ENCODE results near the gene TAX1BP3. TPM values are rescaled to one million over a fixed set of nuclear protein-coding genes. Genes with fewer than 3 reads are reported as not detected.

Gene TAX1BP3
- polyA plus RNA-seq, 1 of the 3 experiments (the other 2 are of a cell fraction): 192 TPM

- Histone ChIP-seq H3K9me2 (no peaks in the 10 kb centered on the region), H3K27ac (ENCODE audit: low read depth in 2 of 2, low read length in 1 of 2) (peak overlapping the region in 1 of 2 experiments; percentile 24; a peak in 1 of 4 replicates), H3K4me1 (ENCODE audit: control insufficient read depth in 1 of 2, insufficient read depth in 2 of 2, low read depth in 1 of 2, low read length in 1 of 2) (peaks cover 0 to 20% of the 10 kb centered on the region in 2 experiments; a peak in 1 of 4 replicates), H3K79me2 (ENCODE audit: insufficient read depth) (peaks cover 62% of the 10 kb centered on the region), H3K36me3 (replicated peaks in 1 of 2; ENCODE audit: control insufficient read depth in 1 of 2, insufficient read depth in 2 of 2, low read length in 1 of 2) (peaks cover 23 to 25% of the 10 kb centered on the region in 2 experiments), H3K9ac (peak overlapping the region; percentile 33; the same call in 1 of the 2 replicates), H3K27me3 (ENCODE audit: insufficient read depth) (no peaks in the 10 kb centered on the region), H4K20me1 (ENCODE audit: insufficient read depth) (peaks cover 39% of the 10 kb centered on the region), H3K4me3 (ENCODE audit: low read depth in 2 of 2, low read length in 1 of 2) (peak overlapping the region in 1 of 2 experiments; percentile 96; a peak in 2 of 4 replicates), H3K9me3 (no peaks in the 10 kb centered on the region), H2AFZ (ENCODE audit: low read depth) (no peak overlapping the region), H3K4me2 (peak overlapping the region; percentile 100), H3F3A (replicated peaks; ENCODE audit: insufficient read depth) (peaks cover 20% of the 10 kb centered on the region)
- no peak for DNase-seq
- 90% methylated on average over 2 of the region's 6 CpGs for WGBS (ENCODE audit: low lambda C conversion rate)
- ChIA-PET POLR2A (interaction anchor here (0.5 to 2.2 kb wide), 2 partner anchors 30 to 621 kb away, joined by 3 to 10 read pairs; partner anchors contain the start of genes CTNS and SHPK), CTCF (interaction anchor here (1.0 to 3.0 kb wide), 5 partner anchors 8 to 618 kb away, joined by 3 to 14 read pairs (median 5); partner anchors contain the start of gene P2RX5)
- TF ChIP-seq CTCF (IDR thresholded peaks at IDR 0.05) (no peak), RXRA (IDR thresholded peaks at IDR 0.05; ENCODE audit: borderline replicate concordance, low read depth) (no peak), FOXM1 (IDR thresholded peaks at IDR 0.05; ENCODE audit: low read depth) (no peak)
Measured at GRCh38 chr17:3666516-3666915, 1.9 kb downstream of the TAX1BP3 start.

- H3K4me3 ChIP-seq (ENCODE audit: low read depth in 2 of 2, low read length in 1 of 2): no peak overlapping the region
Measured at GRCh38 chr17:3665834-3666233, 2.5 kb downstream of the TAX1BP3 start.

More at GRCh38 chr17:3665834-3666233, 2.5 kb downstream of the TAX1BP3 start:
- H3K4me1 ChIP-seq (ENCODE audit: control insufficient read depth in 1 of 2, insufficient read depth in 2 of 2, low read depth in 1 of 2, low read length in 1 of 2): peaks cover 0 to 20% of the 10 kb centered on the region in 2 experiments; a peak in 1 of 4 replicates
- ChIA-PET CTCF (interaction anchor here (1.2 to 3.0 kb wide), 2 partner anchors 8 to 18 kb away, joined by 3 to 14 read pairs; no protein-coding TSS in a partner anchor), POLR2A (no interaction called here)
- H3F3A ChIP-seq (replicated peaks; ENCODE audit: insufficient read depth): peaks cover 22% of the 10 kb centered on the region
- no peaks in the 10 kb centered on the region for H3K9me2 ChIP-seq
- peaks cover 23 to 27% of the 10 kb centered on the region in 2 experiments for H3K36me3 ChIP-seq (replicated peaks in 1 of 2; ENCODE audit: control insufficient read depth in 1 of 2, insufficient read depth in 2 of 2, low read length in 1 of 2)
- peaks cover 58% of the 10 kb centered on the region for H3K79me2 ChIP-seq (ENCODE audit: insufficient read depth)
- no peak overlapping the region; a peak in 1 of 4 replicates for H3K27ac ChIP-seq (ENCODE audit: low read depth in 2 of 2, low read length in 1 of 2)
- no peak for TF ChIP-seq POLR2AphosphoS5 (IDR thresholded peaks at IDR 0.05; ENCODE audit: low read depth, low read length)
- no peak for TF ChIP-seq TEAD4 (IDR thresholded peaks at IDR 0.05; ENCODE audit: borderline replicate concordance, insufficient read depth)
- TF ChIP-seq JUND (IDR thresholded peaks at IDR 0.05): no peak
- no peak for TF ChIP-seq TCF12 (IDR thresholded peaks at IDR 0.05)
- TF ChIP-seq RFX5 (IDR thresholded peaks at IDR 0.05; ENCODE audit: low read length): no peak
- no peak for TF ChIP-seq ELF1 (IDR thresholded peaks at IDR 0.05)
- TF ChIP-seq ZBTB33 (IDR thresholded peaks at IDR 0.05; ENCODE audit: borderline replicate concordance, low read depth): no peak
- no peak for TF ChIP-seq MEF2A (IDR thresholded peaks at IDR 0.05; ENCODE audit: borderline replicate concordance, low read depth)
- TF ChIP-seq FOSL2 (IDR thresholded peaks at IDR 0.05; ENCODE audit: borderline replicate concordance, low read depth): no peak
- no peak for TF ChIP-seq FOXM1 (IDR thresholded peaks at IDR 0.05; ENCODE audit: low read depth)
- TF ChIP-seq GATA2 (CRISPR knock-in tag; IDR thresholded peaks at IDR 0.05): no peak
- TF ChIP-seq CHD2 (IDR thresholded peaks at IDR 0.05; ENCODE audit: low read length, partially characterized antibody): no peak
- no peak for TF ChIP-seq MXI1 (IDR thresholded peaks at IDR 0.05; ENCODE audit: low read depth, low read length)
- TF ChIP-seq USF1 (IDR thresholded peaks at IDR 0.05; ENCODE audit: borderline replicate concordance, low read depth): no peak
- no peak for TF ChIP-seq RCOR1 (IDR thresholded peaks at IDR 0.05; ENCODE audit: low read length)
- no peak for TF ChIP-seq TAF1 (IDR thresholded peaks at IDR 0.05; ENCODE audit: borderline replicate concordance, low read depth, low read length)
- no peak for TF ChIP-seq SMC3 (IDR thresholded peaks at IDR 0.05; ENCODE audit: low read depth, low read length)
- TF ChIP-seq PBX3 (IDR thresholded peaks at IDR 0.05): no peak
- TF ChIP-seq NRF1 (IDR thresholded peaks at IDR 0.05; ENCODE audit: low read depth, low read length): no peak
- no peak for TF ChIP-seq GABPA (IDR thresholded peaks at IDR 0.05; ENCODE audit: low read depth)
- H3K4me2 ChIP-seq: peak overlapping the region; percentile 100; the same call in 1 of the 2 replicates
- H4K20me1 ChIP-seq (ENCODE audit: insufficient read depth): peaks cover 39% of the 10 kb centered on the region
- DNase-seq: no peak
- no peak overlapping the region for H3K9ac ChIP-seq
- H3K9me3 ChIP-seq: no peaks in the 10 kb centered on the region
- no peak overlapping the region for H2AFZ ChIP-seq (ENCODE audit: low read depth)
- 90% methylated on average over 5 of the region's 5 CpGs for WGBS (ENCODE audit: low lambda C conversion rate)
- no peaks in the 10 kb centered on the region for H3K27me3 ChIP-seq (ENCODE audit: insufficient read depth)
